Caco-2 (cell line): ENCODE results near the gene SH2D6. TPM values are rescaled to one million over a fixed set of nuclear protein-coding genes. Genes with fewer than 3 reads are reported as not detected.
"Not testable (repeated sequence)": the region's sequence is repeated elsewhere in the genome, so short reads cannot be mapped to it uniquely, and the experiment has no call there.

ENCODE experiments used
- BruUV-seq: library from RNA; stranded (reverse); fragments of 400-500 nt; replicated peaks from 2 replicates; lab custom pipeline; 2021; lab: Mats Ljungman, UMichigan
- CTCF ChIA-PET: fragments of 300-600 bp; sonication (Branson Sonifier 250); formaldehyde crosslinking; loops from one replicate; lab custom pipeline; 2022; ENCODE audit warnings: antibody characterized with exemption; lab: Charles Lee
- POLR2A ChIA-PET: fragments of 300-600 bp; sonication (Branson Sonifier 250); formaldehyde crosslinking; loops from one replicate; lab custom pipeline; 2022; ENCODE audit warnings: antibody characterized with exemption; lab: Charles Lee
- DNase-seq, 2 experiments: peaks; one replicate each; pipeline versions ENCODE4 v3.0.0 to v3.0.0-alpha.2; 2020 to 2022
- H3K27me3 ChIP-seq: replicated peaks from 2 replicates; pipeline ENCODE4 v1.6.0; 2011; ENCODE audit warnings: low read length; ENCODE audit not compliant: control insufficient read depth, insufficient read depth
- H3K36me3 ChIP-seq: 2 replicates; pipeline ENCODE4 v1.5.1; 2011; ENCODE audit warnings: low read length; ENCODE audit not compliant: control insufficient read depth, insufficient read depth
- H3K4me1 ChIP-seq: fragments of 250-450 bp; sonication (Bioruptor Pico); 2 replicates; pipeline ENCODE4 v1.5.1; 2020; ENCODE audit warnings: mild to moderate bottlenecking
- H3K4me3 ChIP-seq: 2 replicates; pipeline ENCODE4 v1.5.1; 2011; ENCODE audit warnings: low read depth, mild to moderate bottlenecking, control low read depth, low read length
- H3K9me3 ChIP-seq: fragments of 250-450 bp; sonication (Bioruptor Pico); 2 replicates; pipeline ENCODE4 v1.5.1; 2020; ENCODE audit warnings: mild to moderate bottlenecking, moderate library complexity
- H3K27ac Mint-ChIP-seq: one replicate; pipeline ENCODE4 v1.8.0; 2022; ENCODE audit warnings: mixed read lengths; ENCODE audit not compliant: unreplicated experiment
- H3K27me3 Mint-ChIP-seq: one replicate; pipeline ENCODE4 v1.8.0; 2022; ENCODE audit warnings: mixed read lengths; ENCODE audit not compliant: insufficient read depth, unreplicated experiment
- H3K36me3 Mint-ChIP-seq: one replicate; pipeline ENCODE4 v1.8.0; 2022; ENCODE audit warnings: mild to moderate bottlenecking, mixed read lengths; ENCODE audit not compliant: insufficient read depth, unreplicated experiment
- H3K4me1 Mint-ChIP-seq: one replicate; pipeline ENCODE4 v1.8.0; 2022; ENCODE audit warnings: low read depth, mixed read lengths; ENCODE audit not compliant: unreplicated experiment
- H3K4me3 Mint-ChIP-seq: one replicate; pipeline ENCODE4 v1.8.0; 2022; ENCODE audit warnings: mild to moderate bottlenecking, moderate library complexity, mixed read lengths; ENCODE audit not compliant: unreplicated experiment
- H3K9me3 Mint-ChIP-seq: one replicate; pipeline ENCODE4 v1.8.0; 2022; ENCODE audit warnings: mixed read lengths; ENCODE audit not compliant: unreplicated experiment
- CTCF ChIP-seq, 2 experiments: fragments of 200-600 bp in 1 of 2; IDR thresholded peaks; 1 replicate in 1 of 2; 2 replicates in 1 of 2; pipeline versions ENCODE4 v1.5.1 to v1.8.0; 2011 to 2022; ENCODE audit warnings: antibody characterized with exemption in 1 of 2, control low read depth in 1 of 2, inconsistent platforms in 1 of 2, low read depth in 1 of 2, low read length in 1 of 2, mild to moderate bottlenecking in 1 of 2, moderate library complexity in 1 of 2; ENCODE audit not compliant: insufficient read depth in 1 of 2, severe bottlenecking in 1 of 2, unreplicated experiment in 1 of 2
- intact Hi-C: fragments of 100-400 bp; cut with micrococcal nuclease; formaldehyde crosslinking; loops from one replicate; pipeline ENCODE4 v1.10.0; 2022; ENCODE audit not compliant: unreplicated experiment
- total RNA-seq: library from RNA; stranded (reverse); gene quantifications from 2 replicates; pipeline ENCODE4 v1.2.3, GENCODE V29; 2022

The SH2D6 gene
- total RNA-seq, 1 experiment from 2014 or later = 0.88 TPM

GRCh38 chr2:85476624-85477023 lies 58.1 kb downstream of the SH2D6 start:
- peaks cover 6% of the 10 kb centered on the region for H3K4me1 Mint-ChIP-seq
- no peak for TF ChIP-seq CTCF (IDR thresholded peaks at IDR 0.05; ENCODE audit: insufficient read depth in 1 of 2, low read depth in 1 of 2, low read length in 1 of 2, severe bottlenecking in 1 of 2, unreplicated experiment in 1 of 2)
- no peaks in the 10 kb centered on the region for H3K27me3 ChIP-seq
- H3K9me3 Mint-ChIP-seq = no peaks in the 10 kb centered on the region
- H3K27me3 Mint-ChIP-seq = no peaks in the 10 kb centered on the region
- no peak overlapping the region for H3K4me3 ChIP-seq
- no TSS peak for BruUV-seq
- no peaks in the 10 kb centered on the region for H3K9me3 ChIP-seq
- CTCF ChIA-PET = no interaction called here
- no peak overlapping the region for H3K27ac Mint-ChIP-seq
- peaks cover 4% of the 10 kb centered on the region; the same call in 1 of the 2 replicates for H3K4me1 ChIP-seq
- no peaks in the 10 kb centered on the region for H3K36me3 ChIP-seq
- intact Hi-C loops = no loop called here
- DNase-seq = no peak
- POLR2A ChIA-PET = no interaction called here
- H3K36me3 Mint-ChIP-seq = no peaks in the 10 kb centered on the region
- H3K4me3 Mint-ChIP-seq = no peak overlapping the region

- H3K27ac Mint-ChIP-seq = no peak overlapping the region
- Histone ChIP-seq H3K4me1 (peaks cover 4% of the 10 kb centered on the region; the same call in 1 of the 2 replicates), H3K27me3 (no peaks in the 10 kb centered on the region), H3K4me3 (no peak overlapping the region), H3K36me3 (no peaks in the 10 kb centered on the region), H3K9me3 (no peaks in the 10 kb centered on the region)
- intact Hi-C loops = no loop called here
- POLR2A ChIA-PET = no interaction called here
- H3K4me1 Mint-ChIP-seq = peaks cover 6% of the 10 kb centered on the region
- no peaks in the 10 kb centered on the region for H3K27me3 Mint-ChIP-seq
- no peaks in the 10 kb centered on the region for H3K9me3 Mint-ChIP-seq
- no TSS peak for BruUV-seq
- CTCF ChIA-PET = no interaction called here
- no peak for TF ChIP-seq CTCF (IDR thresholded peaks at IDR 0.05; ENCODE audit: insufficient read depth in 1 of 2, low read depth in 1 of 2, low read length in 1 of 2, severe bottlenecking in 1 of 2, unreplicated experiment in 1 of 2)
- no peak overlapping the region for H3K4me3 Mint-ChIP-seq
- no peak for DNase-seq
- no peaks in the 10 kb centered on the region for H3K36me3 Mint-ChIP-seq
Measured at GRCh38 chr2:85477884-85478283, 59.4 kb downstream of the SH2D6 start.

- no peaks in the 10 kb centered on the region for H3K9me3 ChIP-seq
- no peaks in the 10 kb centered on the region for H3K4me1 ChIP-seq
- no TSS peak for BruUV-seq
- TF ChIP-seq CTCF (IDR thresholded peaks at IDR 0.05; ENCODE audit: insufficient read depth in 1 of 2, low read depth in 1 of 2, low read length in 1 of 2, severe bottlenecking in 1 of 2, unreplicated experiment in 1 of 2) = no peak
- Mint-ChIP-seq H3K27me3 (no peaks in the 10 kb centered on the region), H3K9me3 (peaks cover 10% of the 10 kb centered on the region), H3K4me1 (no peaks in the 10 kb centered on the region), H3K36me3 (no peaks in the 10 kb centered on the region), H3K27ac (no peak overlapping the region), H3K4me3 (no peak overlapping the region)
- no peak for DNase-seq
- no peak overlapping the region for H3K4me3 ChIP-seq
- ChIA-PET CTCF (no interaction called here), POLR2A (no interaction called here)
- H3K36me3 ChIP-seq = no peaks in the 10 kb centered on the region
- no peaks in the 10 kb centered on the region for H3K27me3 ChIP-seq
- intact Hi-C loops = no loop called here
Measured at GRCh38 chr2:85481818-85482777, 63.6 kb downstream of the SH2D6 start.

- POLR2A ChIA-PET, H3K27me3 Mint-ChIP-seq, intact Hi-C loops, H3K4me1 Mint-ChIP-seq, BruUV-seq, CTCF ChIA-PET, H3K27ac Mint-ChIP-seq, DNase-seq, H3K4me1 ChIP-seq, H3K4me3 Mint-ChIP-seq, H3K9me3 ChIP-seq, H3K36me3 Mint-ChIP-seq, H3K36me3 ChIP-seq, H3K27me3 ChIP-seq, H3K4me3 ChIP-seq: not testable (repeated sequence)
- peaks cover 10% of the 10 kb centered on the region for H3K9me3 Mint-ChIP-seq
Measured at GRCh38 chr2:85484615-85485014, 66.1 kb downstream of the SH2D6 start.
